DOHH2 (cell line): ENCODE data around the gene RASSF9.

Source experiments
- EZH2phosphoT487 ChIP-seq: fragments of 200-600 bp; sonication (generic); IDR thresholded peaks from 2 replicates; pipeline ENCODE4 v1.6.1; 2017; ENCODE audit warnings: borderline replicate concordance, mild to moderate bottlenecking, antibody characterized with exemption, low read length, moderate library complexity, mixed read lengths
- TF ChIP-seq, protein P1 (sequence below): fragments of 200-600 bp; sonication (generic); IDR thresholded peaks from one replicate; pipeline ENCODE4 v1.5.1; 2014; ENCODE audit warnings: antibody characterized with exemption, mild to moderate bottlenecking, low read depth, low read length; ENCODE audit not compliant: poor library complexity, severe bottlenecking

DNA sequence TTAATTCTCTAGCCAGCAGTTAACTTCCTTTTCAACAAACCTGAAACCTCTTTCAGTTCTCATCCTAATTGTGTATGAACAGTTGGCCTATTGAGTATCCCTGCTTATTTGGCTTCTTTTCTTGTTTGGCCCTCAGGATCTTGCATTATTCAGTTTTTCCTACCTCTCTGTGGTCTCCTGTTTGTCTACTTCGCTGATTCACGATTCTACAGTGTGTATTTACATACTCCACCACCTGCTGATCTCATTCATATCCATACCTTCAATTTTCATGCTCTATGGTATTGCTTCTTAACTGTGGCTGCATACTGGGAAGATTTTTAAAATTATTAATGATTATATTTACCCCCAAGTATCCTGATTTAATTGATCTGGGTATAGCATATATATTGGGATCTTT, 56.4 kb downstream of the RASSF9 start:
- TF ChIP-seq, protein P1, sequence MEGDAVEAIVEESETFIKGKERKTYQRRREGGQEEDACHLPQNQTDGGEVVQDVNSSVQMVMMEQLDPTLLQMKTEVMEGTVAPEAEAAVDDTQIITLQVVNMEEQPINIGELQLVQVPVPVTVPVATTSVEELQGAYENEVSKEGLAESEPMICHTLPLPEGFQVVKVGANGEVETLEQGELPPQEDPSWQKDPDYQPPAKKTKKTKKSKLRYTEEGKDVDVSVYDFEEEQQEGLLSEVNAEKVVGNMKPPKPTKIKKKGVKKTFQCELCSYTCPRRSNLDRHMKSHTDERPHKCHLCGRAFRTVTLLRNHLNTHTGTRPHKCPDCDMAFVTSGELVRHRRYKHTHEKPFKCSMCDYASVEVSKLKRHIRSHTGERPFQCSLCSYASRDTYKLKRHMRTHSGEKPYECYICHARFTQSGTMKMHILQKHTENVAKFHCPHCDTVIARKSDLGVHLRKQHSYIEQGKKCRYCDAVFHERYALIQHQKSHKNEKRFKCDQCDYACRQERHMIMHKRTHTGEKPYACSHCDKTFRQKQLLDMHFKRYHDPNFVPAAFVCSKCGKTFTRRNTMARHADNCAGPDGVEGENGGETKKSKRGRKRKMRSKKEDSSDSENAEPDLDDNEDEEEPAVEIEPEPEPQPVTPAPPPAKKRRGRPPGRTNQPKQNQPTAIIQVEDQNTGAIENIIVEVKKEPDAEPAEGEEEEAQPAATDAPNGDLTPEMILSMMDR: no peak
- TF ChIP-seq EZH2phosphoT487: no peak
